Raji (cell line): ENCODE results near the gene CREB3L2.

Experiments used
- POLR2A ChIP-seq: IDR thresholded peaks from 2 replicates; pipeline ENCODE4 v1.6.1; 2011; ENCODE audit warnings: low read depth, low read length, control low read depth; ENCODE audit not compliant: insufficient read depth

The CREB3L2 gene

DNA sequence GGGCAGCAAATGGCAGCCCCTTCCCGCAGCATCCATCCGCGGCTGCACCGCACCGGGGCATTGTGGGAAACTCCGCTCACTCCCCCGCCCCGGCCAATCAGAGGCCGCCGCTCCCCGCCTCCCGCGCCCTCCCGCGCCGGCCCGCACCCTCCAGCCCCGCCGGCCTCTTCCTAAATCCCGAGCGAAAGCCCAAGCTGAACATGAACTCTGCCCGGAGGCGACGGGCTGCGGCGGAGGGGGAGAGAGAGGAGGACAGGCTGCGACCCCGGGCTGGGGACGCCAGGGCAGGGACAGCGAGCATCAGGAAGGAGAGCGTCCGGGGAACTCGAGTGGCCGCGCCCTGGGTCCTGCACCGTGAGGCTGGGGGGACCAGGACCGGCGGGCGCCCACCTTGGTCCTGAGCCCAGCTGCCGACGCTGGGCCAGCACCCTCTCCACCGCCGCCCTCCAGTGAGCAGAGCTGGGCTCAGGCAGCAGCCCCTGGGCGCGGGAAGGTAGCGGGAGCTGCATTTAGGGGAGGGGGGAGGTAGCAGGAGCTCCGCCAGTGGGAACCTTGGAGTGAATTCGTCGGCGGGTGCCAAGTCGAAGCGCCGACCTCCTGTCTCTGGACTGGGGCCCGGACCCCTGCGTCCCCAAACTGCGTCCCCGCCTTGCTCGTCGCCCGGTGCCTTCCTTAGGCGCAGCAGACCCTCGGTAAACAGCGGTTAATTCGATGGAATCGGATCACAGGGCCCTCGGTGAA lies 154.9 kb downstream of the CREB3L2 start, which contains the start of gene DGKI:
TSS of gene DGKI (minus strand) at position 148 of the 741 bp plus-strand sequence.
- no peak for TF ChIP-seq POLR2A

DNA sequence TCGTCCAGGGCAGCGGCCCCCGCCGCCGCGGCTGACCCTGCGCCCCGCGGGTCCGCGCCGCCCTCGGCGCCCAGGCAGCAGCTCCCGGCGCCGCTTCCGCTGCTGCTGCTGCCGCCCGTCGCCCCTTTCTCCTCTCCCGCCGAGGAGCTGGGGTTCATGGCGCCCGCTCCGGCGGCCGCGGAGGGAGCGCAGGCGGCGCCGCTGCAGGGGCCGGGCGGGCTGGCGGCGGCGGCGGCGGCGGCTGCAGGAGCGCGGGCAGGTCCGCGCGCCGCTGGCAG lies 155.4 kb downstream of the CREB3L2 start:
- TF ChIP-seq POLR2A, result no peak

DNA sequence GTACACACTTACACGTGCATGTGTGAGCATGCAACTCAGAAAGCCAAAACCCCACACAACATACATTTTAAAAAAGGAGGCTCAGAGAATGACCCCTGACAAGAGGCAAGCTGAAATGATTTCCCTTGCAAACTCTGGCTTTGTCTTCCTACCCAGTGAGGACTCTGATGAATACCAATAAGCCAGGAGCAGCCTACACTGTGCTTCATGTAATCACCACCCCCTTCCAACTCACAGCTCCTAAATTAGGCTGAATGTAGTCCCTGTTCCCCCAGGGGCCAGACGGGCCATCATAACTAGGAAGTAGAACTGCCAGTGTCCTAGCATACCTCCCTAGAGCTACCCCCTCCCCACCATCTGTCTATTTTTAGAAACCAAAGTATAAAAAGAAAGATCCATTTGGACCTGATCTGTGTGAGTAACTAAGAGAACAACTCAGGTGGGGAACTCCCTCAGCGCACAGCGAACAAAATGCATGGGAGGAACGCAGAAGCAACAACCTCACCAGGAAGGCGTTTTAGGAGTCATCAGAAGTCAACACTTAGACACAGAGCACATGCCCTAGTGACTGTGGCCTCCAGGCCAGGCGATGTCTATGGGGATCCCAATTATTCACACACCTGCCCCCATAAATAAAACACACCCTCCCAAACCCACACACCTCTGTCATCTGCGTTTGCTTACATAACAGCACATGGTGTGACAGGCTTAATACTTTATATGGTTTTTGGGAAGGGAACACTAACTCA lies 157.0 kb downstream of the CREB3L2 start:
- TF ChIP-seq POLR2A, result no peak

- TF ChIP-seq POLR2A, result no peak
Observed at GRCh38 chr7:137839903-137840779, 161.7 kb downstream of the CREB3L2 start.

- no peak for TF ChIP-seq POLR2A
Observed at GRCh38 chr7:137838706-137839315, 163.1 kb downstream of the CREB3L2 start.

DNA sequence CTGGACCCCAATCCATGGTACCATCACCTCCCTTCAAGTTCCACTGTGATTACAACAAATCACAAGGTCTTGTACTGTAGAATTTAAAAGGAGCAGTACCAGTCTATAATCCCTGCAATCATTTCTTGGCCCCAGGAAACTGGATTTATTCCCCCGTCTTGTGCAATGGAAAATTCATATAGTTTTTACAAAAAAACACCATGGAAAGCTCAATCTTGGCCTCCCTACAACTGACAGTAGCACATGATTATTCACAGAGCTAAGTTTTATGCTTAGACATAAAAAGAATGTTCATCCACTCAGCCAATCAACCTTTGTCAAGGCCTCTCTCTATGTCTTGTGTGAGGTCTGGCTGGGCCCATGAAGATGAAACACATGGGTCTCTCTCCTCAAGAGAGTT lies 165.3 kb downstream of the CREB3L2 start:
- TF ChIP-seq POLR2A, result no peak

DNA sequence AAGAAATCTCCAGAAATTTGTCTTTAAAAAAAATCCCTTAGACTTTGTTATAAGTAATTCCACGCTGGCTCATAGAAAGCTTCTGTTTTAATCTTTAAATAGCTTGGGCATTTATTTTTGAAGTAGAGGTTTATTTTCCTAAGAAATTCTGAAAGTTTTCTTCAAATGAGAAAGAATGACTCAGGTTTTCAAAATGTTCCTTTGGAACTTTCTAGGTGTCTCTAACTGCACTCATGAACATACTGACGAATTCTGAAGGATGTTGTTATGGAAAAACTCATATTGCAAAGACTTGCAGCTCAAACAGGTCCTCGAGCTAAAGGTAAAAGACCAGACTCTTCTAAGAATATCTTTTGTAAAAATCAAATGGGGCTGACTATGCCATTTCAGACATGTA lies 165.8 kb downstream of the CREB3L2 start:
- TF ChIP-seq POLR2A, result no peak

DNA sequence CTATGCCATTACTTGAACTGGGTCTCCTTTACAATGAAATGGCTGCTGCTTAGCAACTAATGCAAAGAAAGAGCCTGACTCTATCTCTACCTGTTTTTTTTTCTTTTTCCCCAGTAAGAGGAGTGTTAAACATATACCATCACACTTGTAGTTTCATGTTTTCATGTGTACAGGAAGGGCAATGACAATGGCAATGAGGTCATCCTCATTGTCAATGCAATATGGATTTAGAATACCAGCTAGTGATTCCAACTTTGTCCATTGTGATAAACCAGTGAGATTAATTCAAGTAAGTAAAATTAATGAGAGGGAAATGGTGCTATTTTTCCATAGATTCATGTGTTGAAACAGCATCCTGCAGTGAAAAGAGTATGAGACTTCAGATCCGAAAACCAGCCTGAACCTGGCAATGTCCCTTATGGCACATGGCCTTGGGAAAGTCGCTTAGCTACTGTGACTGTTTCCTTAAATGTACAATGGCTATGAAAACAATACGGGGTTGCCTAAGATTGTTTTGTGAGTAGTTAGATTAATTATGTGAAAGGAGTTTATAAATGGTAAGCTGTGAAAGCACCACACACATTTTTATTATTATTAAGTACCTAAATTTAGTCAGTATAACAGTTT lies 166.3 kb downstream of the CREB3L2 start:
- TF ChIP-seq POLR2A, result no peak

- no peak for TF ChIP-seq POLR2A
Observed at GRCh38 chr7:137834552-137834951, 167.3 kb downstream of the CREB3L2 start.

DNA sequence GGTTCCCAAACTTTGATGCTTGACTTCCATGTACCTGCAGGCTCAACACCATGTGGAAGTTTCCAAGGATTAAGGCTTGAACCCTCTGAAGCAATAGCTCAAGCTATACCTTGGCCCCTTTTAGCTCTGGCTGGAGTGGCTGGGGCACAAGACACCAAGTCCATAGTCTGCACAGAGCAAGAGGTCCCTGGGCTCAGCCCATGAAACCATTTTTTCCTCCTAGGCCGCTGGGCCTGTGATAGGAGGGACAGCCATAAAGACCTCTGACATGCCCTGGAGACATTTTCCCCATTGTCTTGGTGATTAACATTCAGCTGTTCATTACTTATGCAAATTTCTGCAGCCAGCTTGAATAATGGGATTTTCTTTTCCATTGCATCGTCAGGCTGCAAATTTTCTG lies 169.5 kb downstream of the CREB3L2 start:
- TF ChIP-seq POLR2A, result no peak

DNA sequence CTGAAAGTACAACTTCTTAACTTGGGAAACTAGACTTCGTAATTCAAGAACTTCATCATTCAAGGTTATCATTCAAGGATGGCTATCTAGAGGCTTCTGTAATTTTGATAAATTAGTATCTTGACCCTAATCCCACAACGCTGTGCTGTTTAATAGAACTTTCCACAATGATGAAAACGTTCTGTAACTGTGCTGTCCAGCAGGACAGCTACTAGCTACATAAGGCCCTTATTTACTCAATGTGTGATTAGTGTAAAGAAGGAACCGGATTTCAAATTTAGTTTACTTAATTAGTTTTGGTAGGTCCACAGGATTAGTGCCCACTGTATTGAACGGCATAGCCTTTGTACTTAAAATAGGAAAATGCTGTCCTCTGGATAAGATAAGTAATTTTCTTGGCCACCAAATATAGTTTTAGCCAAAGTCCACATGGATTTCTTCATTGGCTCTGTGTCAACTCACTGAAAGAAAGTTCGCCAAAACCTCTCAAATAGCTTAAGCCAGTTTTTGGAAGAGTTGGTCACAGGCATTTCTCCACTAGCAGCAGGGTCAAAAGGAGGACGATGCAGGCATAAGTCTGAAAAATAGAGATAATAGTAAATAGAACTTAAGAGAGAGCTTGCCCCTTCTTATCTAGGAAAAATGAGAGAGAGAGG lies 172.4 kb downstream of the CREB3L2 start:
- TF ChIP-seq POLR2A, result no peak

GRCh38 chr7:137828456-137828855 lies 173.4 kb downstream of the CREB3L2 start:
- TF ChIP-seq POLR2A, result no peak

DNA sequence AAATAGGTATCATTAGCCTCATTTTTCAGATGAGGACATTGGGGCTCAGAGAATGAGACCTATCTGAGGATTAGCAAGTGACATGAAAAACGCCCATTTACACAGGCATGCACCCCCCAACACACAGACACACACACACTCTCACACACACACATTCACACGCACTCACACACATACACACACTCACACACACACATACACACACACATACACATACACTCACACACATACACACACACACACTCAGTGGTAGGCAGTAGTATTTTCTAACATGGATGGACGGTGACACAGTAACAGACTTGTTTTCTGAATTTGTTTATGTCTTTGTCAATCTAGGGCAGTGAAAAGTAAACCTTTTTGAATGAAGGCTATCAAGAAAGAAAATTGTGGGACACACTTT lies 176.4 kb downstream of the CREB3L2 start:
- no peak for TF ChIP-seq POLR2A
